Chondrocyte (in vitro differentiated cells): ENCODE measurements around the gene GM2A. TPM values are rescaled to one million over a fixed set of nuclear protein-coding genes. Genes with fewer than 3 reads are reported as not detected.

Source experiments
- DNase-seq: peaks from one replicate; pipeline ENCODE4 v3.0.0; 2021; ENCODE audit warnings: mixed read lengths, low spot score
- H3K27ac Mint-ChIP-seq: one replicate; pipeline ENCODE4 v1.8.0; 2021; ENCODE audit warnings: mild to moderate bottlenecking, moderate library complexity, mixed read lengths; ENCODE audit not compliant: unreplicated experiment
- H3K27me3 Mint-ChIP-seq: 2 replicates; pipeline ENCODE4 v1.8.0; 2021; ENCODE audit warnings: low read depth, mixed read lengths
- H3K36me3 Mint-ChIP-seq: 2 replicates; pipeline ENCODE4 v1.8.0; 2021; ENCODE audit warnings: low read depth, mixed read lengths
- H3K4me1 Mint-ChIP-seq: 2 replicates; pipeline ENCODE4 v1.8.0; 2021; ENCODE audit warnings: low read depth, mild to moderate bottlenecking, mixed read lengths
- H3K4me3 Mint-ChIP-seq: one replicate; pipeline ENCODE4 v1.8.0; 2021; ENCODE audit warnings: mild to moderate bottlenecking, moderate library complexity, mixed read lengths; ENCODE audit not compliant: unreplicated experiment
- H3K9me3 Mint-ChIP-seq: 2 replicates; pipeline ENCODE4 v1.8.0; 2021; ENCODE audit warnings: low read depth, mixed read lengths
- total RNA-seq: library from RNA; stranded (reverse); gene quantifications from 3 replicates; pipeline ENCODE4 v1.2.1, GENCODE V29; 2021
- TF ChIP-seq, protein P1 (sequence below): fragments of 200-600 bp; sonication (generic); IDR thresholded peaks from 2 replicates; pipeline ENCODE4 v1.5.0; 2021; ENCODE audit warnings: antibody characterized with exemption, mild to moderate bottlenecking, moderate library complexity

The GM2A gene
- total RNA-seq, 1 donor from 2014 or later: 21.7 TPM

DNA sequence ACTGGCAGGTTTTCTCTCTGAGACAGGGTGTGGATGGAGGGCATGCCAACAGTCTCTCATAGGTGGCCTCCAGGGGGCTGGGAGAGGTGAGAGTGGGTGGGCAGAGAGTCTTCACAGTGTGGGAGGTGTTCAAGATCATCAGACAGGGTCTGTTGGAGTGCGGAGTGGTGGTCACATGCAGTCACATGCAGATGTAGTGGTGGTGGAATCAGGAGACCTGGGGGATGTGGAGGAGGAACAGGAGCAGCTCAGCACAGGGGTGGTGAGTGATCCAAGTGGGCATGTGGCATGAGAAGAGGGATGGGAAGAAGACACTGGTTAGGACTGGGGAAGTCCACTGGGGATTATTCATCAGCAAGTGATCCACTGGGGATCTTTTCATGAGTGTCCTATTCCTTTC, 5.8 kb downstream of the GM2A start:
- TF ChIP-seq, protein P1, sequence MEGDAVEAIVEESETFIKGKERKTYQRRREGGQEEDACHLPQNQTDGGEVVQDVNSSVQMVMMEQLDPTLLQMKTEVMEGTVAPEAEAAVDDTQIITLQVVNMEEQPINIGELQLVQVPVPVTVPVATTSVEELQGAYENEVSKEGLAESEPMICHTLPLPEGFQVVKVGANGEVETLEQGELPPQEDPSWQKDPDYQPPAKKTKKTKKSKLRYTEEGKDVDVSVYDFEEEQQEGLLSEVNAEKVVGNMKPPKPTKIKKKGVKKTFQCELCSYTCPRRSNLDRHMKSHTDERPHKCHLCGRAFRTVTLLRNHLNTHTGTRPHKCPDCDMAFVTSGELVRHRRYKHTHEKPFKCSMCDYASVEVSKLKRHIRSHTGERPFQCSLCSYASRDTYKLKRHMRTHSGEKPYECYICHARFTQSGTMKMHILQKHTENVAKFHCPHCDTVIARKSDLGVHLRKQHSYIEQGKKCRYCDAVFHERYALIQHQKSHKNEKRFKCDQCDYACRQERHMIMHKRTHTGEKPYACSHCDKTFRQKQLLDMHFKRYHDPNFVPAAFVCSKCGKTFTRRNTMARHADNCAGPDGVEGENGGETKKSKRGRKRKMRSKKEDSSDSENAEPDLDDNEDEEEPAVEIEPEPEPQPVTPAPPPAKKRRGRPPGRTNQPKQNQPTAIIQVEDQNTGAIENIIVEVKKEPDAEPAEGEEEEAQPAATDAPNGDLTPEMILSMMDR: no peak
- H3K27ac Mint-ChIP-seq: no peak overlapping the region
- H3K4me1 Mint-ChIP-seq: peaks cover 4% of the 10 kb centered on the region
- peaks cover 2% of the 10 kb centered on the region for H3K36me3 Mint-ChIP-seq
- no peaks in the 10 kb centered on the region for H3K27me3 Mint-ChIP-seq
- no peak overlapping the region for H3K4me3 Mint-ChIP-seq
- no peaks in the 10 kb centered on the region for H3K9me3 Mint-ChIP-seq
- DNase-seq: no peak

DNA sequence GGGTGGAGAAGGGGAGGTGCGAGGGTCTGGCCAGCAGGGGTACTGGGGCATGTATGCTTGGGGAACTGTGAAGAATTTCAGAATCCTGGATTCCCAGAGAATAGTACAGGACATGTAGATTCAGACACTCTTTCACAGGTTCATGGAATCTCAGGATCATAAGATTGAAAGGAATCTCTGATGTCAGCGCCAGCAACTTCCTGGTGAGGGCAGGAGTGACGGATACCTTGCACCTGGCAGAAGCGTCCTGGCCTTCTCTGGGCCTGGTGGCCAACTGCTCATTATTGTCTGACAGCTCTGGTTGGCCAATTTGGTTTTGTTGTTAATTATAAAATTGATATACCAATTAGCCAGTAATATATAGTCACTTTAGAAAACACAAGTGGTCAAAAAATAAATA, 6.9 kb downstream of the GM2A start:
- Mint-ChIP-seq H3K27ac (no peak overlapping the region), H3K4me3 (no peak overlapping the region), H3K27me3 (no peaks in the 10 kb centered on the region), H3K4me1 (peaks cover 4% of the 10 kb centered on the region), H3K9me3 (no peaks in the 10 kb centered on the region), H3K36me3 (peaks cover 5% of the 10 kb centered on the region)
- DNase-seq: no peak
- TF ChIP-seq, protein P1: no peak

DNA sequence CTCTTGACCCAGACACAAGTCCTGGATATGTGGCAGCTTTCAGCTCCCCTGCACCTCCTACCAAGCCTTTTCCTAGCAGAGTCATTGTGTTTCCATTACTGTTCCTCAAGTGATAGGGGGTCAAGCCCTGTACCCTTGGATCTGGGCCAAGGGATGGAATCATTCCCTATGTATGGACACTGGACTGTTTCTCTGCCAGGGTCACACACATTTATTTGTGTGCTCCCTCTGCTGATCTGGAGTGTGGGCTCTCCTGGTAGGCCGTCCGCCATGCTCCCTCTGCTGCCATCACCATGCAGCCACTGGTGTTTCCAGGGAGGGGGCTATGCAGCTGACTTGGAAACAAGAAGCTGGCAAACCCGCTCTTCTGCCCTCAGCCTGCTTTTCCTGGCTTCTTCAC, 9.5 kb downstream of the GM2A start:
- no peaks in the 10 kb centered on the region for H3K27me3 Mint-ChIP-seq
- TF ChIP-seq, protein P1: no peak
- H3K4me1 Mint-ChIP-seq: peaks cover 4% of the 10 kb centered on the region
- peaks cover 21% of the 10 kb centered on the region for H3K36me3 Mint-ChIP-seq
- H3K4me3 Mint-ChIP-seq: no peak overlapping the region
- H3K9me3 Mint-ChIP-seq: no peaks in the 10 kb centered on the region
- H3K27ac Mint-ChIP-seq: no peak overlapping the region
- DNase-seq: no peak

DNA sequence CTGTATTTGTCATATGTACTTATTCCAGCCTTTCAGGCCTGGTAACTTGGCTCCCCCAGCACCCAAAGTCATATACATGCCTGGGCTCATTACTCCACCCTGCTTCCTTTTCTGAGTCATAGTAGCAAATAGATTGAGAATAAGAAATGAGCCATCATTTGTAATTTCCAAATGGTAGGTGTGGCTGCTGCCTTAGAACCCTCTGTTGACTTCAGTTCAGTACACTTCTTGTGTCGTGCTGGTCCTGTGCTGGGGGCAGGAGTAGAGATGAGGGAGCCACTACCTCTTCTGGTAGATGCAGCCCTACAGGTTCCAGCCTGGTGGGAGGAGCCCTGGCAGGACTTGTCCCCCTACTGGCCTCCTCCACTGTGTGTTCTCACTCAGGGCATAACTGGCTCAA, 11.1 kb downstream of the GM2A start:
- TF ChIP-seq, protein P1: no peak
- Mint-ChIP-seq H3K36me3 (peaks cover 26% of the 10 kb centered on the region), H3K9me3 (no peaks in the 10 kb centered on the region), H3K27ac (no peak overlapping the region), H3K4me3 (no peak overlapping the region), H3K4me1 (peaks cover 4% of the 10 kb centered on the region), H3K27me3 (no peaks in the 10 kb centered on the region)
- DNase-seq: no peak

DNA sequence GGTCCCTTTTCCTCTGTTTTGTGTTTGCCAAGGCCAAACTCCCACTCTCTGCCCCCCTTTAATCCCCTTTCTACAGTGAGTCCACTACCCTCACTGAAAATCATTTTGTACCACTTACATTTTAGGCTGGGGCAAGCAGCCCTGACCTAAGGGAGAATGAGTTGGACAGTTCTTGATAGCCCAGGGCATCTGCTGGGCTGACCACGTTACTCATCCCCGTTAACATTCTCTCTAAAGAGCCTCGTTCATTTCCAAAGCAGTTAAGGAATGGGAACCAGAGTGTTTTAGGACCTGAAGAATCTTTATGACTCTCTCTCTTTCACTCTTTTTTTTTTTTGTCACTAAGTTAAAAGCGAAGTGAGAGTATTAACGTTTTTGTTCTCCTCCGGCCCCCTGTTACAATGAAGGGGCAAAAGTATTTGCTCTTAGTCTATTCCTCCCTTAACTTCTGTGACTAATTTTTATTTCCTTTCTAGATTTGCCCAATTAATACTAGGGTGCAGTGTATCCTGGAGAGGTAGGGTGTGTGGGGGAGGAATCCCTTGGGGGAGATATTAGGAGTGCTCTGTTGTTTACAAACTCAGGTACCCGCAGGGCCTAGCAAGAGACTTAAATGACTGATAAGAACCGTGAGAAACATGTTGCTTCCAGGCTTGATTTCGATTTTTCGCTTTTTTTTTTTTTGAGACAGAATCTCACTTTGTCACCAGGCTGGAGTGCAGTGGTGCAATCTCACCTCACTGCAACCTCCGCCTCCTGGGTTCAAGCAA, 14.7 kb downstream of the GM2A start:
- no peak overlapping the region for H3K27ac Mint-ChIP-seq

More for the DNA sequence above, 14.7 kb downstream of the GM2A start:
- no peak for DNase-seq
- Mint-ChIP-seq H3K4me1 (peaks cover 4% of the 10 kb centered on the region), H3K4me3 (no peak overlapping the region), H3K27me3 (no peaks in the 10 kb centered on the region), H3K36me3 (peaks cover 26% of the 10 kb centered on the region), H3K9me3 (no peaks in the 10 kb centered on the region)
- TF ChIP-seq, protein P1: no peak
